Putamen (tissue), 1 donor: Measurements from ENCODE around the gene LCT.
"Not testable (repeated sequence)": the region's sequence is repeated elsewhere in the genome, so short reads cannot be mapped to it uniquely, and the experiment has no call there.

Experiments
- DNase-seq: peaks from one replicate; pipeline ENCODE4 v3.0.0-alpha.2; 2016; ENCODE audit warnings: low spot score

Gene LCT

DNA sequence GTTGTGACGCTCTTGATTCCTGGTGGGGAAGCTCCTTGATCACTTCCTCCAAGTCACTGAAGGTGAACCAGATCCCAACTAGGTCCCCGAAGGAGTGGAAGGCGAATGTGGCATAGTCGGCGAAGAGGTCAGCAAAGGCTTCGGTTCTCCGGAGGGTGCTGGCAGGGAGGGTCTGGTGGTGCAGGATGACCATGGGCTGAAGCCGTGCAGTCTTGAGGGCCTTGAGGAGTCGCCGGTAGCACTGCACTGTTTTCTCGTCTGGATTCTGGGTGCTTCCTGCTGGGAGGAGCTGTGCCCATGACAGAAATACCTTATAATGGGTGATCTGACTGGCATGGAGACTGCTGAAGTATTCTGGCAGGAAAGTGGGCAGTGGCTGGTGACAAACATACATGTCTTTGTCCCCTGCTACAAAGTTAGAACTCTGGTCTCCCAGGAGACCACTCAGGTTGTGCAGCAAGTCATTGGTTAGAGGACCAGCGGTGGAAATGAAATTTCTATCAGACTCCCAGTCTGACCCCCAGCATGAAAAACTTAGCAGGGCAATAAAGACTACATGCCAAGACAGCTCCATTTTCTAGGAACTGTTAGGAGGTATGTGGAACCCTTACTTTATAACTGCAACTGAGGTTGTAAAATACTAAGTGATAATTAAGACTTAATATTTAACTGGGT lies at the start of gene LCT:
Gene LCT, minus strand, starts transcription at position 589 of the 675 bp plus-strand sequence. Its CDS starts 15 bp downstream, at position 574.
- DNase-seq, result no peak

DNA sequence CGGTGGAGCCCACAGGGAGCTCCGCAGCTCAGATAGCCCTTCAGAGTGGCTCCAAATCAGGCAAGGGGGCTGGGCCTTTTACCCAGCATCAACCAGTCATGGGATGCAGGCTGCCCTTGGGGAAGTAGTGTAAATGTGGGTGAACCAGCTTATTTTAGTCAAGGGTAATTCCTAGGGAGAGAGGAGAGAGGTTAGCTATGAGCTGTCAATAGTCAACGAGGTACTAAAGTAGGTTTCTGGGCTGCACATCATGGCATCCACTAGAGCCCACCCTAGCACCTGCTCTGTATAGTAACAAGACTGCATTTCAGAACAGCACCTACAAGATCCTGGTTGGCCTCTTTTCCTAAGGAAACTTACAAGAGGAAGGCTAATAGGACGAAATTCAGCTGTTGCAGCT lies 48.7 kb upstream of the LCT start:
- no peak for DNase-seq

DNA sequence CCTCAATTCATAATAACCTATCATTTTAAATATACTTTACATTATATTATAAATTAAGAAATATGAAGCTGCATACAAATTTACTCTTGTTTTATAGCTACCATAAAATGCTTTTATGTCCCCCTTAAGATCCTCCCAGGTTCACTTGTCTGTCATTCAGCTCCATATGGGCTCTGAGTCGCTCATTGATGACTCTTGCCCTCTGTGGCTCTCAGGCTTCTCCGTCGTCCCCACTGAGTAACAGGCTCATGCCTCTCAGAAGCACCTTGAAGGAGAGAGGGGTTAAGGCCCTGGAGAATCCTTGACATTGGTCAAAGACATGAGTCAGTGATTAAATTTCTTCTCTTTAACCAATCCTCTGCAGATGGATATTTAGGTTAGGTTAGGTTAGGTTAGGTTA lies 45.4 kb upstream of the LCT start:
- DNase-seq, result no peak

DNA sequence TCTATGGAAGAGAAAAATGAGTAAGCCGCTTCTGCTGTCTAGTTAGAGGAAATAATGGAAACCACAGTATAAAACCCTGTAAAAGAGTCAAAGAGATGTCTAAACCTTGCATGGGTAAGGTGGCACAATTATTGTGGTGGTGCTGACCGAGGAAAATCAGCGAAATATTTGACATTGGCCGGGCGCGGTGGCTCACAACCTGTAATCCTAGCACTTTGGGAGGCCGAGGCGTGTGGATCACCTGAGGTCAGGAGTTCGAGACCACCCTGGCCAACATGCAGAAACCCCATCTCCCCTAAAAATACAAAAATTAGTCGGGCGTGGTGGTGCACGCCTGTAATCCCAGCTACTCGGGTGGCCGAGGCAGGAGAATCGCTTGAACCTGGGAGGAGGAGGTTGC lies 39.8 kb upstream of the LCT start:
- not testable (repeated sequence) for DNase-seq

DNA sequence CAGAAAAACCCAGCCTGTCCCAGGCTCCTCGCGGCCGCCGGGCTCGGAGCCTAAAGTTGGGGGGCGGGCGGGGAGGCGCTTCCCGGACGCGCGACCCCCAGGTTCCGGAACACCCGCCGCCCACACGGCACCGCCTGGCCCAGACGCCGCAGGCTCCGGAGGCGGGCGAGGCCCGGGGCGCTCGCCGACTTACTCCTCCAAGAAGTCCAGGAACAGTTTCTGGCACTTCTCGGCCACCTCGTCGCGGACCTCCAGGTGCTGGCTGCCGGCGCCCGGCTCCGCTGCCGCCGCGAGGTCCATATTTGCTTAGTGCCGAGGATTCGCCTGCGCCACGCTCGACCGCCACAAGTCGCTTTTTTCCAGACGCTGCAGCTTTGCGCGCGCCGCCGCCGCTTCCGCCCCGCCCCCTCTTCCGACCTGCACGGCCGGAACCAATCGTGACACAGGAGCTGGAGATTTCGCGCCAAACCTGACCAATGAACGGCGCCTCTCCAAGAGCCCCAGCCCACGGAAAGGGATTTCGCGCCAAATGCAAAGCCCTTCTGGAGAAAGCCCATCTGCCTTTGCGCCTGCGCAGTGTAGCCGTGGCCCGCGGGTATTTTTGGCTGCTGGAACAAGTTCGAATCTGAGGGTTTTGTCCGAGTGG lies 39.2 kb upstream of the LCT start, which contains the start of gene MCM6:
Gene MCM6, minus strand, starts transcription at position 378 of the 646 bp plus-strand sequence. Its CDS starts 78 bp downstream, at position 300.
- DNase-seq, result peak; percentile 95

DNA sequence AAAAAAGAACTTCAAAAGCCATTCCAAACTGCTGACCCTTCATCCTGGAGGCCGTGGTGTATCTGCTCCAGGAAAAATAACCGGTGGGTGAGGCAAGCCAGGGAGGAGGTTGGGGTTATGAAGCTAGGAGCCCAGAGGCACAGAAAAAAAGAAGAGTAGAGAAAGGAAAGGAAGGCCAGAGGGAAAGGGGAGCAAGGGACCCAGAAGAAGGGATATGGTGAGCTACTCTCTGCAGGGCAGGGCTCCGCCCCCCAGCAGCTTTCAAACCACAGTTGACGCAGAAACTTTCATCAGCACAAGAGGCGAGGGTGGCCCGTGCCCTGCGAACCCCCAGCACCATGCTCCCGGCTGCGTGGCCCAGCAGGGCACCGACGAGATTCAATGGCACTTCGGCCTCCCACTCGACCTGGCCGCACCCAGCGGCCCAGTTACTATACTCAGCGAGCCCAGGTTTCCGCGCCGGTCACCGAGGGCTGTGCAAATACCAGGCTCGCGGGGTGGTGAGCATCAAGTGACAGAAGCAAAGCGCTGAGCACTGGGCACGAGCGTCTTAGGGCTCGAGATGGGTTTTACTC lies 38.6 kb upstream of the LCT start:
- DNase-seq, result no peak

DNA sequence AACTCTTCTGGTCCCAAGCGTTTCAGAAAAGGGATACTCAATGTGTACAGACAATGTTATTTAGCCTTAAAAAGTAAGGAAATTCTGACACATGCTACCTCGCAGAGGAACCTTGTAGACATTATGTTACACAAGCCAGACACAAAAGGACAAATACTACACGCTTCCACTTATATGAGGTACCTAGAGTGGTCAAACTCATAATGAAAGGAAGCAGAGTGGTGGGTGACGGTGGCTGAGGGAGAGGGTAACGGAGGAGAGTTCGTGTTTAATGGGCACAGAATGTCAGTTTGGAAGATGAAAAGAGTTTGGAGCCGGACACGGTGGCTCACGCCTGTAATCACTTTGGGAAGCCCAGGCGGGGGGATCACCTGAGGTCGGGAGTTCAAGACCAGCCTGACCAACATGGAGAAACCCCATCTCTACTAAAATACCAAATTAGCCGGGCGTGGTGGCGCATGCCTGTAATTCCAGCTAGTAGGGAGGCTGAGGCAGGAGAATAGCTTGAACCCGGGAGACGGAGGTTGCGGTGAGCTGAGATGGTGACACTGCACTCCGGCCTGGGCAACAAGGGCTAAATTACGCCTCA lies 37.9 kb upstream of the LCT start:
- DNase-seq, result no peak

DNA sequence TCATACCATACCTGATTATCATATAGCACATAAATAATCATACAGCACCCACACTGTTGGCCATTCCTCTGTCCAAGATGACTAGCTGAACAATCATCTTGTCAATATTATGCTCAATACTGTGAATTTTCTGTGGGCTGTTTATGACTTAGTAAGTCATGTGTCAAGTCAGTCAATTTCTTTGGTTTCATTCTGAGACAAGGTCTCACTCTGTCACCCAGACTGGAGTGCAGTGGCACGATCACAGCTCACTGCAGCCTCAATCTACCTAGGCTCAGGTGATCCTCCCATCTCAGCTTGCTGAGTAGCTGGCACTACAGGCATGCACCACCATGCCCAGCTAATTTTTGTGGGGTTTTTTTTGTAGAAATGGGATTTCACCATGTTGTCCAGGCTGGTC lies 33.6 kb upstream of the LCT start:
- DNase-seq, result no peak

DNA sequence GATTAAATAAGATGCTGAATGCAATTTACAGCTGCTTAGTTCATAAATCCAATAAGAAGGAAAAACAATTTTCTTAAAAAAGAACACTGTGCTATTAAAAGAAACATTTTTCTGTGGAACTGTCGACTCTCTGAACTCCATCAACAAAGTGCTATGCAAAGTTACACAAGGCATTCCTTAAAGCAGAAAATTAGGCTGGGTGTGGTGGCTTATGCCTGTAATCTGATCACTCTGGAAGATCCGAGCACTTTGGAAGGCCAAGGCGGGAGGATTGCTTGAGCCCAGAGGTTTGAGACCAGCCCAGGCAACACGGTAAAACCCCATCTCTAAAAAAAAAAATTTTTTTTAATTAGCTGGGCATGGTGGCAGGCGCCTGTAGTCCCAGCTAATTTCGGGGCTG lies 26.2 kb upstream of the LCT start:
- DNase-seq, result no peak

DNA sequence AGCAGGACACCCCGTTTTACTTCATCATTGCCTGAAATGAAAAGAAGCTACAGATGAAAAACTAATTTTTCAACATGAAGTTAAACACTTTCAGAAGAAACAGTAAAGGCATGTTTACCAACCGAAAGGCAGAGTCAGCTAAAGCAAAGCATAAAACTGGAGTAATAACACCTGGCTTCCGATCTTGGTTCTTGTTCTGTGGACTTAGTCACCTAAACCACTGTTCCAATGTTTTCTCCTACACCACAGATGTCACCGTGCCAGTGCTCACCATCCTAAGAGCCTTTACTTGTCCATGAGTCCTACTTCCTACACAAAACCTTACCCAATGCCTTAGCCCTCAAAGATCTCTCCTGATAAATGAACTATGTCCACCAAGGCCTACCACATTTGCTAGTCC lies 25.7 kb upstream of the LCT start:
- DNase-seq, result no peak

DNA sequence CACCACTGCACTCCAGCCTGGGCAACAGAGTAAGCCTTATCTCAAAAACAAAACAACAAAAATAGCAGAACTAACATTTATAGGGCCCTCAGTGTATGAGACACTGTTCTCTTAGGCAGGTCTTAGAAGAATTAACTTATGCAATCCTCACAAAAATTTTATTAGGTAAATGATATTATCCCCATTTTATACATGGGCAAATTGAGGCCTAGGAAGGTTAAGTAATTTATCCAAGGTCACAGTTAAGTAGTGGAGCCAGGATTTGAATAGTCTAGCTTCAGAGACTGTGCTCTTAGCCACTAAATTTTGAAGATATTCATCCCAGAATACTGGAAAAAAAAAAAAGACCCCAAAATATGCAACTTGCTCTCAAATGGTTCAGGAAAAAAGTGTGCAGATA lies 16.4 kb upstream of the LCT start:
- DNase-seq, result no peak

DNA sequence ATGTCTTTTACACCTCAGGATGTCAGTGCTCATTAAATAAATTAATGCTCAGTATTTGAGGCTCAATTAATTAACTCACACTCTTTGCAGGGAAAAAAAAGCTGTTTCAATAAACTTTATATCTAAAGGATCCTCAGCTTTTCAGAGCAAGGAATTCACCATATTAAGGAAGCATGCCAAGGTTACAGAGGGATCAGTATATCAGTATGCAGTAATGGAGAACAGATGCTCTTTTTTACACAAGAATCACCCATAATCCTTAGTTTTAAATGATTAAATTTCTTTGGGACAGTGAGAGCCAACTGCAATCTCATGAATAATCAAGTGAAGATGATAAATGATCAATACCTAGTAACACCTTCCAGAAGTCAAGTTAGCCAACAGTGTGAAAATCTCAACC lies 14.9 kb upstream of the LCT start:
- DNase-seq, result no peak

DNA sequence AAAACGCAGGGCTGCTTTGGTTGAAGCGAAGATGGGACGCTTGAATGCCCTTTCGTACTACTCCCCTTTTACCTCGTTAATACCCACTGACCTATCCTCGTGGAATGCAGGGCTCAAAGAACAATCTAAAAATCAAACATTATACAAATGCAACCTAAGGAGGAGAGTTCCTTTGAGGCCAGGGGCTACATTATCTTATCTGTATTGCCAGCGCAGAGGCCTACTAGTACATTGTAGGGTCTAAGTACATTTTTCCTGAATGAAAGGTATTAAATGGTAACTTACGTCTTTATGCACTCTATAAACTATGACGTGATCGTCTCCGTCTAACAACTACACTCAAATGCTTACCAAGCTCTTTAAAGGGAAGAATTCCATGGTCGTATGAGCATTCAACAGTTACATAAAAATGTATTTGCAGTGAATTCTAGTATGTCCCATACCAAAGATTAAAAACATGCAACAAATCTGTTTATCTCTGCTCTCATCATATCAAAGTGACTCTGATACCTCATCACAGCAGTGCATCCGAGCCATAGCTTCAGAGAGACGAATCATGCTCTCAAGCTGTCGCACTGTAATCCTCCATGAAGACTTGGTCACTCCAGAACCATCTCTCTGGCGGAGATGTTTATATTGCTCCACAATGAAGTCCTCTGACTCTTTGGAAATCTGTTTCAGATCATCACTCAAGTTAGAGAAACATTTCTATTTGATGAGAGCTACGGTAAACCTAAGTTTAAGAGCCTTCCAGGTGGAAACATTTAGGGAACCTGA lies 14.1 kb upstream of the LCT start:
- no peak for DNase-seq

DNA sequence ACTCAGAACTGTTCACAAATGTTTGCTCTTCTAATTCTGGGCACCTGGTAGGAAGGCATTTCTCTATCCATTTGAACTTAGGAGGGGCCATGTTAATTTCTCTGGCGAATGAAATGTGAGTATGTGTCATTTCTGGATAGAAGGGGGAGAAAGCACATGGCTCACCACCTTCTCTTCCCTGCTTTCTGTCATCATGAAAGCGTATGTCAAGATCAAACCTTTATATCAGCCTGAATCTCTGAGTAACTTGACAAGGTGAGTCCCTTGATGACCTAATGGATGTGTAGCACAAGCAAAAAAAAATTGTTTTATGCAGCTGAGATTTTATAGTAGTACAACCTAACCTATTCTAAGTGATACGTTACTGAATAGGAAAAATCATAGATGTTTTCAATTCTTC lies 12.1 kb upstream of the LCT start:
- DNase-seq, result no peak

DNA sequence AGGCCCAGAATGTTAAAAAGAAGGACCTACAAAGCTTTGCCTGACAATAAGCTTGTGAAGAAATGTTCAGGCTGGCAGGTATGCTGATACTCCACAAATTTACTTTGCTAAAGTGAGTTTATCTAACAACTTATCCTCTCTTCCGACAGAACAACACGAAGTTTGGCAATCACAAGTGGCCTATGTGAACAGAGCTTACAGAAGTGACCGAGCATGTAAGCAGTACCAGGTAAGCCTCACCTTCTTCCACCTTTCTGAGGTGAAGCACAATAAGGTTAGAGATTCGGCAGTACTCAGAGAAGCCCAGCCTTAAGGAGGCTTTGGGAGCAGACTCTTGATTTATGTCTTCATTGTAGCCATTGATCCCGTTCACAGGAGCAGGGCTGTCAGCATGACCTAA lies 9.0 kb upstream of the LCT start:
- no peak for DNase-seq

DNA sequence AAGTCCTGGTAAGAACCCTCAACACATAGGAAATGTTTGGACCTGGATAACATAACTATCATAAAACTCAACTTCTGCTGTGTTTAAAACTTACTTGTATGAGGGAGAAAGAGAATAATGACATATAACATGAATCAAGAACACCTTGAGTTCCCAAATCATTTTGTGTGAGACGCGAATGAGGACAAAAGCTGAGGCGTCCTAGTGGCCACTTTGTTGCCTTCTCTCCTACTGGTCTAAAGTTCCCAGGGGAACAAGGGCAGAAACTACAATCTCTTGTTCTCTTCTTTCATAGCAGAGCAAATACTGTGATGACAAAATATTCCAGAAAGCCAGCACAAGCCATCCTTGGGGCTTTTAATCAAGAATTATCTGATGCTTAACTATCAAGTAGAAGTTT lies 8.3 kb upstream of the LCT start:
- DNase-seq, result no peak

DNA sequence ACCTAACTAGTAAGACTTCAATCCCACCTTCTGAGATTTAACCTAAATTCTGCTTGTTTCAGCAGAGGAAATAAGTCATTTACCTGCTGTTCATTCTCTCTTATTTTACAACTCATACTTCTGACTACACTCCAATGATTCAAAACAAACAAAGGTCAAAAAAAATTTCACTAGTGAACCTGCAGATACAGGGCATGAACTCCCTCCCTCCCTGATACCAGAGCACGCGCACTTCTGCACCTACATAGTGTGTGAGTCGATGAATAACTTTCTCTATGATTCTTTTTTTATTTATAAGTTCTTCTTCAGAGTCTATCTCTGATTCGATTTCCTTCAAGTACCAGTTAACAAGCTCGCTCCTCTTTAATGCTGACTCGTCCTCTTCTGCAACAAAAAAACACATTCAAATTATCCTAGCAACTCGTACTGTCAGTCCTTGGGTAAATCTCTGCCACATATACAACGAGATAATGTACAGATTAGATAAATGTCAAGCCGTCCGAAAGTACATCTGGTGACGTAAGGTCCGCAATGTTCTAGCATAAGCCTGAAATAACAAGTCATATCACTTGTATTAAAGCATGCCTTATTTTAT lies 7.4 kb upstream of the LCT start:
- no peak for DNase-seq

DNA sequence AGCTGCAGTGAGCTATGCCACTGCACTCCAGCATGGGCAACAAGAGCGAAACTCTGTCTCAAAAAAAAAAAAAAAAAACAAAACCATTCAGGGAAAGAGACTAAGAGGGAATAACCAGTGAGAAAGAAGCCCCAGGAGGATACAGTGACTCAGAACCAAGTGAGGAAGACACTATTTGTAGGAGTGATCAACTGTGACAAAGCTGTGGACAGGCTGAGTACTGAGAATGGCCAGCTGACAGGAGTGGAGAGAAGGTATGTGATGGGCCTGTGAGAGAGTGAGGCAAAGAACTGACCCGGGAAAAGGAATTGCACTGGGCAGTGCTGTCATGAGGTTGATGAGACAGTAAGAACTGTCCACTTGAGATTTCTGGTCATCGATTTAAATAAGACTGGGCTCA lies 6.7 kb upstream of the LCT start:
- DNase-seq, result no peak

DNA sequence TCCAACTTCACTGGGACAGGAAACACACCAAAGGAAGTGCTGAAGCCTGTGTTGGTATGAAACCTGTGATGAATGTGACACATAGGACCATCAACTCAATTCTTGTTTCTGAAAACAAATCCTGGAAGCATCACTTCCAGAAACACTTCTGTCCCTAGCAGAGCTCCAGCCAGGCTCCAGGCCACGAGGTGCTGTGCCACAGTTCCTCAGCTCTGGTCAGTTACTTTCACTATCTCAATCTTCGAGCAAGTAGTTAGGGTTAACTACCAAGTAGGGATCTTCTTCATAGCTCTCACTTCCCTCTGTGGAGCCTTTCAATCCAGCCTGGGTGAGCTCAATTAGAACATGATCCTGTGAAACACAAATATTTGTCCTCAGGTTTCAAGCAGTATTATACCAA lies 3.6 kb upstream of the LCT start:
- DNase-seq, result no peak

DNA sequence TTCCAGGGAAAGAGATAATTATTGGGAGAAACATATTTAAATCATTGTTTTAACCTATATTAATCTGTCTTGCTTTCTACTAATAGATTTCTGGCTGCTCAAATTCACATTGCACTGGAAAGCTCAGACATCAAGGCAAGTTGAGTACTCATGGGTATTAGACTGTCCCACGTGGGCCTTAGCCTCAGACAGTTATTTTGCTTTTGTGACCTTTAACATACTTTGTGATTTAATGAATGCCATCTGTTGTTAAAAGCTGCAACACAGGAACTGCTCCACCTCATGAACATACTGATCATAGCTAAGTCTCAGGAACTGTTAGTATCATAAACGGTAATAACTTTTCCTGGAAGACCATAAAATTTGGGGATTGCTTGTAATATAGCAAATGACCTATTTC lies 2.7 kb upstream of the LCT start:
- no peak for DNase-seq

DNA sequence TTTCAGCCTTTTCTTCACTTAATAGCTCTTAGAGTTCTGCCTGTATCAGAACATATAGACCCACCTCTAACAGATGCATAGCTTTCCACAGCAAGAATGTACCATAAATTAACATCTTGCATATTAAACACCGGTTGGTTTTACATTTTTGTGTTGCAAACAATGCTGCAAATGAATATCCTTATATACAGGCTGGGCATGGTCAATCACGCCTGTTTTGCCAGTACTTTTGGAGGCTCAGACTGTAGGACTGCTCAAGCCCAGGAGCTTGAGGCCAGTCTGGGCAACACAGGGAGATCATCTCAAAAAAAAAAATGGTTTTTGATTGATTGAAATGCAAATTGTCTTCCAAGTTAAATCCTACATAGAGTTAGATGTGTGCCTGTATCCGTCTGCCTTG lies 1.5 kb upstream of the LCT start:
- no peak for DNase-seq

DNA sequence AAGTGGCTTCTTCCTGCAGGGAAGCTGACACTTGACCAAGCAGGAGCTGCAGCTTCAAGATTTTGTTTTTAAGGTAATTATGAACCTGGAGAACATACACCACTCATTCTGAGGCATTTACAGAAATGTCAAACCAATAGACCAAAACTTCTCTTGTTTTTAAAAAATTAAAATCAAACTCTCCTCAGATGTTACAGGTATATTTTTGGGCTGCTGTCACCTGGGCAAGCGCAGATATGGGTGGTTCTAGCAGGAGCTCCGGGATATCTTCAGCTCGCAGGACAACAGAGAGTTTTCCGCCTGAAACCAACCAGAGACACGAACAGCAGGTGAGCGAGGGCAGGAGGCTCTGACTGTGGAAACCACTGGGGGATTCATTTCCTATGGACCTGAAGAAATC lies 4.1 kb downstream of the LCT start:
- no peak for DNase-seq
